B cell (primary cell): ENCODE results near the gene IGSF9B. TPM values are rescaled to one million over a fixed set of nuclear protein-coding genes. Genes with fewer than 3 reads are reported as not detected.

ENCODE experiments used
- ATAC-seq: fragments of 200-7000 bp; cut with Tn5 transposase; one replicate; pipeline ENCODE4 v1.10.0; 2021; ENCODE audit warnings: low read depth, mild to moderate bottlenecking, moderate number of reproducible peaks, moderate library complexity
- CTCF ChIA-PET: fragments of 350-600 bp; sonication (Branson Sonifier 250); formaldehyde crosslinking; loops from one replicate; lab custom pipeline; 2021; ENCODE audit warnings: antibody characterized with exemption, inconsistent platforms; lab: Charles Lee
- POLR2A ChIA-PET: fragments of 350-600 bp; sonication (Branson Sonifier 250); formaldehyde crosslinking; loops from one replicate; lab custom pipeline; 2021; ENCODE audit warnings: antibody characterized with exemption; lab: Charles Lee
- DNase-seq: peaks from one replicate; pipeline ENCODE4 v3.0.0; 2013
- H2AFZ ChIP-seq: 2 replicates; pipeline ENCODE4 v1.6.1; 2012; ENCODE audit warnings: mild to moderate bottlenecking, low read depth, low read length; ENCODE audit not compliant: insufficient read depth, poor library complexity, severe bottlenecking
- H3K27ac ChIP-seq, 2 donors: 1 replicate in 1 of 2; 2 replicates in 1 of 2; pipeline ENCODE4 v1.5.1; 2012 to 2013; ENCODE audit warnings: low read length in 2 of 2, mild to moderate bottlenecking in 2 of 2, moderate library complexity in 1 of 2
- H3K27me3 ChIP-seq, 4 experiments: fragments of 200-600 bp in 1 of 4; sonication (generic) in 1 of 4; replicated peaks in 1 of 4; 1 replicate in 2 of 4; 2 replicates in 2 of 4; pipeline versions ENCODE4 v1.6.1 to v1.7.0; 2013 to 2016; ENCODE audit warnings: low read length in 3 of 4, mild to moderate bottlenecking in 2 of 4, mixed read lengths in 1 of 4, moderate library complexity in 1 of 4; ENCODE audit not compliant: insufficient read depth in 4 of 4, control insufficient read depth in 3 of 4; ENCODE audit errors: control extremely low read depth in 1 of 4
- H3K36me3 ChIP-seq, 2 experiments: replicated peaks in 1 of 2; 1 replicate in 1 of 2; 2 replicates in 1 of 2; pipeline versions ENCODE4 v1.6.1 to v1.7.1; 2013; ENCODE audit warnings: low read length in 1 of 2; ENCODE audit not compliant: insufficient read depth in 2 of 2, control insufficient read depth in 1 of 2; ENCODE audit errors: control extremely low read depth in 1 of 2, extremely low read depth in 1 of 2
- H3K4me1 ChIP-seq, 2 donors: fragments of 200-600 bp in 1 of 2; sonication (generic) in 1 of 2; 1 replicate in 1 of 2; 2 replicates in 1 of 2; pipeline versions ENCODE4 v1.5.1 to v1.6.1; 2013 to 2017; ENCODE audit warnings: low read length in 2 of 2; ENCODE audit not compliant: control insufficient read depth in 2 of 2, insufficient read depth in 2 of 2
- H3K4me2 ChIP-seq: replicated peaks from 2 replicates; pipeline ENCODE3; 2012; ENCODE audit warnings: mild to moderate bottlenecking, low read depth, low read length; ENCODE audit not compliant: poor library complexity, severe bottlenecking
- H3K4me3 ChIP-seq, 5 experiments: fragments of 200-600 bp in 1 of 5; sonication (generic) in 1 of 5; 1 replicate in 3 of 5; 2 replicates in 2 of 5; pipeline versions ENCODE4 v1.5.1 to v1.7.0; 2011 to 2016; ENCODE audit warnings: low read length in 4 of 5, mild to moderate bottlenecking in 4 of 5, low read depth in 2 of 5, control low read depth in 1 of 5, moderate library complexity in 1 of 5; ENCODE audit not compliant: insufficient read depth in 1 of 5; ENCODE audit errors: control extremely low read depth in 1 of 5, extremely low read depth in 1 of 5
- H3K79me2 ChIP-seq: fragments of 200-600 bp; sonication (generic); one replicate; pipeline ENCODE4 v1.6.0; 2016; ENCODE audit warnings: low read length; ENCODE audit not compliant: control insufficient read depth, insufficient read depth
- H3K9ac ChIP-seq: fragments of 200-600 bp; sonication (generic); 2 replicates; pipeline ENCODE4 v1.6.1; 2017; ENCODE audit warnings: mild to moderate bottlenecking, low read length, moderate library complexity
- H3K9me3 ChIP-seq, 3 donors: one replicate each; pipeline versions ENCODE4 v1.6.1 to v1.7.1; 2013; ENCODE audit warnings: low read length in 2 of 3; ENCODE audit not compliant: control insufficient read depth in 2 of 3, insufficient read depth in 1 of 3; ENCODE audit errors: control extremely low read depth in 1 of 3
- H4K20me1 ChIP-seq: 2 replicates; pipeline ENCODE4 v1.6.0; 2012; ENCODE audit warnings: mild to moderate bottlenecking, low read length; ENCODE audit not compliant: insufficient read depth, control insufficient read depth, poor library complexity, severe bottlenecking
- H3K27ac Mint-ChIP-seq: one replicate; pipeline ENCODE4 v1.8.0; 2021; ENCODE audit warnings: mixed read lengths
- H3K27me3 Mint-ChIP-seq: one replicate; pipeline ENCODE4 v1.8.0; 2021; ENCODE audit warnings: mixed read lengths
- H3K4me1 Mint-ChIP-seq: one replicate; pipeline ENCODE4 v1.8.0; 2021; ENCODE audit warnings: mixed read lengths
- H3K4me3 Mint-ChIP-seq: one replicate; pipeline ENCODE4 v1.8.0; 2021; ENCODE audit warnings: mixed read lengths
- H3K9me3 Mint-ChIP-seq: one replicate; pipeline ENCODE4 v1.8.0; 2022; ENCODE audit warnings: mixed read lengths; ENCODE audit not compliant: insufficient read depth
- EZH2 ChIP-seq: IDR thresholded peaks from 2 replicates; pipeline ENCODE4 v1.6.1; 2012; ENCODE audit warnings: borderline replicate concordance, low read depth, mild to moderate bottlenecking, moderate library complexity, low read length; ENCODE audit not compliant: insufficient read depth, poor library complexity, severe bottlenecking
- WGBS: methylation state at CpG from one replicate; pipeline ENCODE4 v1.1.5; 2013; ENCODE audit warnings: missing lambda C conversion rate; ENCODE audit not compliant: insufficient coverage; 5-methylcytosine and 5-hydroxymethylcytosine counted together
- intact Hi-C: fragments of 100-400 bp; cut with micrococcal nuclease; formaldehyde crosslinking; loops from one replicate; pipeline ENCODE4 v1.10.0; 2022
- polyA plus RNA-seq: library from polyadenylated mRNA; depleted of rRNA; stranded (reverse); fragments of >200 nt; gene quantifications from 2 replicates; pipeline ENCODE4 v1.2.3, GENCODE V29; 2012
- total RNA-seq, 2 donors: library from RNA; stranded (reverse); fragments of 120-200 nt in 1 of 2; gene quantifications; 1 replicate in 1 of 2; 2 replicates in 1 of 2; pipeline versions ENCODE4 v1.2.3 to v1.2.4, GENCODE V29; 2013 to 2022
- TF ChIP-seq, protein P1 (sequence below): fragments of 200-600 bp; IDR thresholded peaks from one replicate; pipeline ENCODE4 v1.8.0; 2022; ENCODE audit warnings: antibody characterized with exemption, mild to moderate bottlenecking

Gene IGSF9B
- total and polyA plus RNA-seq, 2 donors (not counting 1 experiment from before 2014, with no cell fraction given): 0.15 to 0.37 TPM

GRCh38 chr11:133983660-133984316 is 27.0 kb upstream of the IGSF9B start:
- ChIA-PET POLR2A (no interaction called here), CTCF (no interaction called here)
- Histone ChIP-seq H3K36me3 (no peaks in the 10 kb centered on the region), H4K20me1 (no peaks in the 10 kb centered on the region), H2AFZ (no peak overlapping the region), H3K27me3 (no peaks in the 10 kb centered on the region), H3K79me2 (no peaks in the 10 kb centered on the region), H3K9ac (no peak overlapping the region), H3K4me2 (no peak overlapping the region), H3K4me3 (no peak overlapping the region), H3K4me1 (no peaks in the 10 kb centered on the region), H3K9me3 (no peaks in the 10 kb centered on the region), H3K27ac (no peak overlapping the region)
- H3K4me1 Mint-ChIP-seq: no peaks in the 10 kb centered on the region
- DNase-seq: no peak
- H3K4me3 Mint-ChIP-seq: no peak overlapping the region
- no peak overlapping the region for H3K27ac Mint-ChIP-seq
- peaks cover 28% of the 10 kb centered on the region for H3K27me3 Mint-ChIP-seq
- TF ChIP-seq EZH2: no peak
- TF ChIP-seq, protein P1, sequence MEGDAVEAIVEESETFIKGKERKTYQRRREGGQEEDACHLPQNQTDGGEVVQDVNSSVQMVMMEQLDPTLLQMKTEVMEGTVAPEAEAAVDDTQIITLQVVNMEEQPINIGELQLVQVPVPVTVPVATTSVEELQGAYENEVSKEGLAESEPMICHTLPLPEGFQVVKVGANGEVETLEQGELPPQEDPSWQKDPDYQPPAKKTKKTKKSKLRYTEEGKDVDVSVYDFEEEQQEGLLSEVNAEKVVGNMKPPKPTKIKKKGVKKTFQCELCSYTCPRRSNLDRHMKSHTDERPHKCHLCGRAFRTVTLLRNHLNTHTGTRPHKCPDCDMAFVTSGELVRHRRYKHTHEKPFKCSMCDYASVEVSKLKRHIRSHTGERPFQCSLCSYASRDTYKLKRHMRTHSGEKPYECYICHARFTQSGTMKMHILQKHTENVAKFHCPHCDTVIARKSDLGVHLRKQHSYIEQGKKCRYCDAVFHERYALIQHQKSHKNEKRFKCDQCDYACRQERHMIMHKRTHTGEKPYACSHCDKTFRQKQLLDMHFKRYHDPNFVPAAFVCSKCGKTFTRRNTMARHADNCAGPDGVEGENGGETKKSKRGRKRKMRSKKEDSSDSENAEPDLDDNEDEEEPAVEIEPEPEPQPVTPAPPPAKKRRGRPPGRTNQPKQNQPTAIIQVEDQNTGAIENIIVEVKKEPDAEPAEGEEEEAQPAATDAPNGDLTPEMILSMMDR: no peak
- intact Hi-C loops: no loop called here
- 94% methylated on average over 24 of the region's 28 CpGs for WGBS
- ATAC-seq: no peak
- no peaks in the 10 kb centered on the region for H3K9me3 Mint-ChIP-seq

GRCh38 chr11:133982876-133983275 is 26.1 kb upstream of the IGSF9B start:
- no peak for DNase-seq
- Histone ChIP-seq H3K9ac (no peak overlapping the region), H2AFZ (no peak overlapping the region), H3K27ac (no peak overlapping the region), H3K79me2 (no peaks in the 10 kb centered on the region), H3K9me3 (no peaks in the 10 kb centered on the region), H3K27me3 (no peaks in the 10 kb centered on the region), H4K20me1 (no peaks in the 10 kb centered on the region), H3K4me3 (no peak overlapping the region), H3K36me3 (no peaks in the 10 kb centered on the region), H3K4me1 (no peaks in the 10 kb centered on the region), H3K4me2 (no peak overlapping the region)
- peaks cover 35% of the 10 kb centered on the region for H3K27me3 Mint-ChIP-seq
- no peaks in the 10 kb centered on the region for H3K4me1 Mint-ChIP-seq
- ChIA-PET POLR2A (no interaction called here), CTCF (no interaction called here)
- no peaks in the 10 kb centered on the region for H3K9me3 Mint-ChIP-seq
- intact Hi-C loops: no loop called here
- WGBS: 45% methylated on average over 1 of the region's 12 CpGs
- ATAC-seq: no peak
- no peak overlapping the region for H3K4me3 Mint-ChIP-seq
- TF ChIP-seq, protein P1: no peak
- no peak for TF ChIP-seq EZH2
- no peak overlapping the region for H3K27ac Mint-ChIP-seq
